Ectodermal cell (in vitro differentiated cells): ENCODE results near the gene GRID1.

Experiments used
- H3K27ac ChIP-seq: 2 replicates; pipeline ENCODE4 v1.7.0; 2013; ENCODE audit warnings: mild to moderate bottlenecking, low read depth, low read length; ENCODE audit not compliant: insufficient read depth, poor library complexity, severe bottlenecking
- H3K27me3 ChIP-seq: 2 replicates; pipeline ENCODE4 v1.7.0; 2013; ENCODE audit warnings: mild to moderate bottlenecking, low read length; ENCODE audit not compliant: insufficient read depth, control insufficient read depth, poor library complexity, severe bottlenecking
- H3K36me3 ChIP-seq: one replicate; pipeline ENCODE4 v1.7.0; 2013; ENCODE audit warnings: low read length; ENCODE audit not compliant: control insufficient read depth, insufficient read depth
- H3K4me1 ChIP-seq: one replicate; pipeline ENCODE4 v1.7.0; 2013; ENCODE audit warnings: low read length; ENCODE audit not compliant: control insufficient read depth, insufficient read depth
- H3K4me3 ChIP-seq: 2 replicates; pipeline ENCODE4 v1.7.0; 2013; ENCODE audit warnings: low read depth, low read length, control low read depth; ENCODE audit not compliant: insufficient read depth
- H3K9me3 ChIP-seq: 2 replicates; pipeline ENCODE4 v1.7.0; 2013; ENCODE audit warnings: mild to moderate bottlenecking, low read length, moderate library complexity; ENCODE audit not compliant: control insufficient read depth
- WGBS, 2 experiments: methylation state at CpG; one replicate each; pipeline ENCODE4 v1.1.7; 2013; ENCODE audit warnings: missing lambda C conversion rate in 2 of 2; 5-methylcytosine and 5-hydroxymethylcytosine counted together

Gene GRID1

DNA sequence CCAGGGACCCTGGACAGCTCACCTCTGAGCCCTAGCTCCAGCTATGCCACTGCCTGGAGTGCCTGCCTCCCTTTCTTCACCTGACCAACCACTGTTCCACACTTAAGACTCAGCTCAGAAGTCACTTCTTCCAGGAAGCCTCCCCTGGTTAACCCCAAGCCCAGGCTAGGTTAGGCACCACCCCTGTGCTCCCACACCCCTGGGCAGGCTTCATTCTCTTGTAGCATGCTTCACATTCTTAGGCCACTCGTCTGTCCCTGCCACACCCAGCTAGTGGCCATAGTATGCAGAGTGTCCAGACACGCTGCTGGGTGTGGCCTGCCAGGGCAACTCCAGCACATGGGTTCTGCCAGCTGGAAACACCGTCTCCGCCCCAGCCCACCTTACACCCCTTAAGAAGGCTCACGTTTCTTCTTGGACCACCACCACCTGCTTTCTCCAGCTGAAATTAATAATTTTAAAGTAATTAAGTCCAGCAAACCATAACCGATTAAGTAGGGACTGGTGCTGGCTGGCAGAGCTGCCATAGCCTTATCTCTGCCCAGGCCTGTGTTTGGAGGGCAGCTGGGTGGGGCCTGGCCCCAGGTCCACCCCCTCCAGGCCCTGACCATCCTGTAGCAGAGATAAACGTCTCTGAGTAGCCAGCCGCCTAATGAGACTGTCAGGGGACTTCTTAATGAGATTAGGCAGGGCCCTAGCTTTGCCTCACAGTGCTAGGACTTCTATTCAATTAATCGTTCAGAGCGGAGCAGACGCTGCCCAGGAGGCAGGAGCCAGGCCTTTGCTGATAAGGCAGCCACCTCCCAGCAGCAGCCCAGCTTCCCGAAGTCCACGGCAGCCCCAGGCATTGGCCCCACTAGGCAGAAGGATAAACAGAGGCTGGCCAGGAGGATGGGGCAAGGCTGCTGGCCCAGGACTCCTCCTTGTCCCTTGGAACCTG lies 20.5 kb downstream of the GRID1 start:
- no peaks in the 10 kb centered on the region for H3K36me3 ChIP-seq

DNA sequence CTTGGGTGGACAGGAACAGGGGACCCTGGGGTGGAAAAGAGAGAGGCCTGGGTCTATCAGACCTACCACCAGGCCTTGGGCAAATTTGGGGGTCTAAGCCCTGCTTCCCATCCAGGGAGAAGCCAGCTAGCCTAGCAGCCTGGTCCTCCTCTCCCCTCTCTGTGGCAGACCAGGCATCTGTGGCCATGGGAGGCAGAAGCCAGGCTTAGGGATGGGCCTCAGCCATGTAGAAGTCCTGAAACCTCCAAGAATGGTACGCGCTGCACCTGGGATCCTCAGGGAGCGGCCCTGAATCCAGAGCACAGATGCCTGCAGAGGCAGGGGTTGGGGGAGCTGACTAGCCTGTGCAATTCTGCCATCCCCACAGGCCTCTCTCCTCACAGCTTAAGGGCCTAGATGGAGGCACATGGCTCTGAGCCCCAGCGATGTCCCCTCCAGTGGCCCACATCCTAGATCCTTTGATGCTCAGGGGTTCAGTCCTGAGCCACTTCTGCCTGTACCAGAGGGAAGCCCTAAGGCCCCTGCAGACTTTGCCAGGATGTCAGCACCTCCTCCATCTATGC lies 21.2 kb downstream of the GRID1 start:
- Histone ChIP-seq H3K36me3 (no peaks in the 10 kb centered on the region), H3K27me3 (no peaks in the 10 kb centered on the region), H3K4me3 (no peak overlapping the region), H3K27ac (no peak overlapping the region), H3K9me3 (no peaks in the 10 kb centered on the region), H3K4me1 (peaks cover 31% of the 10 kb centered on the region)
- WGBS, 2 experiments, result 94 to 96% methylated on average over 4 of the region's 4 CpGs

More for the DNA sequence above, 20.5 kb downstream of the GRID1 start:
- Histone ChIP-seq H3K9me3 (no peaks in the 10 kb centered on the region), H3K27ac (no peak overlapping the region), H3K4me3 (no peak overlapping the region), H3K27me3 (no peaks in the 10 kb centered on the region), H3K4me1 (peaks cover 28% of the 10 kb centered on the region)
- WGBS, 2 experiments, result 57 to 60% methylated on average over 13 of the region's 13 CpGs

- no peak overlapping the region for H3K4me3 ChIP-seq
- H3K27ac ChIP-seq, result no peak overlapping the region
- peaks cover 35% of the 10 kb centered on the region for H3K4me1 ChIP-seq
- no peaks in the 10 kb centered on the region for H3K36me3 ChIP-seq
- H3K9me3 ChIP-seq, result no peaks in the 10 kb centered on the region
- 76 to 80% methylated on average over 6 of the region's 6 CpGs for WGBS, 2 experiments
- no peaks in the 10 kb centered on the region for H3K27me3 ChIP-seq
These were observed 21.9 kb downstream of the GRID1 start for GRCh38 chr10:86344714-86345161.

DNA sequence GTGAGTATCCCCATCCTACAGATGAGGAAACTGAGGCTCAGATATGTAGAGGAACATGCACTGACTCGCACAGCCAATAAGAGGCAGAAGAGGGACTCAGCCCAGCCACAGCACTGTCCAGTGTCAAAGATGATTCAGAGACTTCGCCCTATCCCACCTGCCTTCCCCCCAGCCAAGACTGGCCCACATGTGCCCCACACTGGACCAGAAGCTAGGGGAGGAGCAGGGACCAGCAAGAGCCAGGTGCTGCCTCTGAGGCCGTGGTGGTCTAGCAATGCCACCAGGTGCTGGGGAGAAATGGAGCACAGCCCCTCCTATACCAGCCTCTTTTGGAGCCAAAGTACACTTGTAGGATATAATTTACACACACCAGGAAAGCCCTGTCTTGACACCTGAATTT lies 22.3 kb downstream of the GRID1 start:
- Histone ChIP-seq H3K27ac (no peak overlapping the region), H3K36me3 (no peaks in the 10 kb centered on the region), H3K9me3 (no peaks in the 10 kb centered on the region), H3K27me3 (no peaks in the 10 kb centered on the region), H3K4me1 (peaks cover 35% of the 10 kb centered on the region), H3K4me3 (no peak overlapping the region)
- 92 to 95% methylated on average over 3 of the region's 3 CpGs for WGBS, 2 experiments

DNA sequence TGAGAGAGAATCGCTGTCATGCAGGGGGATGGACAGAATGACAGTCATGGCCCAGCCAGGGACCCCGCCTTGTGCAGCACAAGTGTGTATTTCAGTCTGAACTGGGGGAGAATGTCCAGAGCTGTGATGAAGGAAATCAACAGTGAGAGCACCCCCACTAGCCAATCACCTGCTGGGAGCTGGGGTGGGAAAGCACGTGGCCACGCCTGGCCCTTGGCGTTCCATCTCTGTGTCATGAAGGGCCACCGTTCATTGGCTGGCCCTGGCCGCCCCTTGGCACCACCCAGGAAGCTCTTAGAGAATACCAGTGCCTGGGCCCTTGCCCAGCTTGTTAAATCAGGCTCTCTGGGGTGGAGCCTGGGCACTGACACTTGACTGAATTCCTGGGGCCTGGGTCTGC lies 22.8 kb downstream of the GRID1 start:
- no peak overlapping the region for H3K4me3 ChIP-seq
- WGBS, 2 experiments, result 94 to 96% methylated on average over 7 of the region's 7 CpGs
- no peaks in the 10 kb centered on the region for H3K9me3 ChIP-seq
- no peaks in the 10 kb centered on the region for H3K27me3 ChIP-seq
- no peaks in the 10 kb centered on the region for H3K36me3 ChIP-seq
- peaks cover 35% of the 10 kb centered on the region for H3K4me1 ChIP-seq
- H3K27ac ChIP-seq, result no peak overlapping the region

DNA sequence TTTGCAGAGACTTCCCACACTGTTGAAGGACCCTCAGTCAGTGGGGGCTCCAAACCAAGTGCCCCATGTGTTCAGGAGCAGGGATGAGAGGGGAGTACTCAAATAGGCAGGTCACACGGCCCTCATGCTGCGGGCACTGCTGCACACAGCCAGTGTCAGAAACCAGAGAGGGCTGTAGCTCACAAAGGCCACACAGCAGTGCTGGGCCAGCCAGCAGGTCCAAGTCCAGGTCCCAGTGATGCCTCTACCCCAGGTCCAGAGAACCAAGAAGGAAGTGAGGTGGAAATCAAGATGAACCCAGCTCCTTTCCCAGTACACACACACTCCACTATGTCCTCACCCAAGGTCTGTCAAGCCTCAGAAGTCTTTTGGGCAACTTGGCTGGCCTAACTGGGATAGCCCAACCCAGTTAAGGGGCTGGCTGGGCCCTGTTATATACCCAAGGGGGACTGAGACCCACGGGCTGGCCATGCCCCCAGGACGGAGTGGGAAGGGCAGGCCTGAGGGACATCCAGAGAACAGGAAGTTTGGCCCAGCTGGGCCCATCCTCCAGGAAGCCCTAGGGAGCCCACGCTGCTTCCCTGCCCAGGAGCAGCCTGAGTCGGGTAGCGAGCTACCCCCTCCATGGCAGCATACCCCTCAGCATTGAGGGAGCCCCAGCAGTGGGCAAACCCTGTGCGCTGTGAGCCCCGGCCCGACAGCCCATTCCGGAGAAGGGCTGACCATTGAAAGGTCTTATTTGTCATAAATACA lies 24.3 kb downstream of the GRID1 start:
- no peak overlapping the region for H3K27ac ChIP-seq
- no peak overlapping the region for H3K4me3 ChIP-seq
- H3K9me3 ChIP-seq, result no peaks in the 10 kb centered on the region
- H3K4me1 ChIP-seq, result peaks cover 33% of the 10 kb centered on the region
- no peaks in the 10 kb centered on the region for H3K36me3 ChIP-seq
- 89 to 91% methylated on average over 11 of the region's 11 CpGs for WGBS, 2 experiments
- H3K27me3 ChIP-seq, result no peaks in the 10 kb centered on the region

DNA sequence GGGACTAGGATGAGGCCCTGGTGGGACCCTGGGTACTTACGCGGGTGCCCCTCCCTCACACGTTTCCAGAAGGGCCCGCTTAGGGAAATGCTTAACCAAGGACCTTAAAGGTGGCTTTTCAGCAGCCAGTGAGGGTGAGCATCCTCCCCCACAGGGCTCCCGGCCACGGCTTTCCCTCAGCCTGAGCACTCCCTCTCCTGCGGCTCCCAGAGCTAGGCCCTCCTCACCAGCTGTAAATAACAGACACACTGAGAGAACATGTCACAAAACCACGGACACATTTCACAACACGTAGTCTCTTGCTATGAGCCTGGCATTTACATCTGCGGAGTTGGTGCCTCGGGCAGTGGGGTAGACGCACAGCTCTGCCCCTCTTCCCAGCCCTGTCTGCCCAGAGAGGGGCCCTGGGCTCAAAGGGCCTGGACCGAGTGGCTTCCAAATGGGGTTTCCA lies 25.2 kb downstream of the GRID1 start:
- WGBS, 2 experiments, result 63% methylated on average over 13 of the region's 13 CpGs
- no peaks in the 10 kb centered on the region for H3K27me3 ChIP-seq
- no peaks in the 10 kb centered on the region for H3K9me3 ChIP-seq
- H3K4me1 ChIP-seq, result peaks cover 27% of the 10 kb centered on the region
- H3K27ac ChIP-seq, result no peak overlapping the region
- H3K36me3 ChIP-seq, result no peaks in the 10 kb centered on the region
- no peak overlapping the region for H3K4me3 ChIP-seq

DNA sequence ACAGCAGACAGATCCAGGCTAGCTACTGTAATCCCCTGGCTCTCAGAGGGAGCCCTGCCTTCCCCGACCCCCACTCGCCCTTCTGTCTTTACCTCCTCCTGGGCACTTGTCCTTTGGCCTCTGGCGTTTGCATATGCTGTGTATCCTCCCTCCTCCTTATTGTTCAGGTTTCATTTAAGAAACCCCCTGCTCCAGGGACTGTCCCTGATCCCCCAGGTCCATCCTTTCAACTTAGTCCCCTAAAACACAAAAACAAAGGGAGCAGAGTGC lies 25.7 kb downstream of the GRID1 start:
- H3K9me3 ChIP-seq, result no peaks in the 10 kb centered on the region
- WGBS, 2 experiments, result 17% methylated on average over 3 of the region's 3 CpGs
- no peaks in the 10 kb centered on the region for H3K36me3 ChIP-seq
- no peak overlapping the region for H3K27ac ChIP-seq
- no peaks in the 10 kb centered on the region for H3K27me3 ChIP-seq
- H3K4me3 ChIP-seq, result no peak overlapping the region
- H3K4me1 ChIP-seq, result peaks cover 22% of the 10 kb centered on the region

DNA sequence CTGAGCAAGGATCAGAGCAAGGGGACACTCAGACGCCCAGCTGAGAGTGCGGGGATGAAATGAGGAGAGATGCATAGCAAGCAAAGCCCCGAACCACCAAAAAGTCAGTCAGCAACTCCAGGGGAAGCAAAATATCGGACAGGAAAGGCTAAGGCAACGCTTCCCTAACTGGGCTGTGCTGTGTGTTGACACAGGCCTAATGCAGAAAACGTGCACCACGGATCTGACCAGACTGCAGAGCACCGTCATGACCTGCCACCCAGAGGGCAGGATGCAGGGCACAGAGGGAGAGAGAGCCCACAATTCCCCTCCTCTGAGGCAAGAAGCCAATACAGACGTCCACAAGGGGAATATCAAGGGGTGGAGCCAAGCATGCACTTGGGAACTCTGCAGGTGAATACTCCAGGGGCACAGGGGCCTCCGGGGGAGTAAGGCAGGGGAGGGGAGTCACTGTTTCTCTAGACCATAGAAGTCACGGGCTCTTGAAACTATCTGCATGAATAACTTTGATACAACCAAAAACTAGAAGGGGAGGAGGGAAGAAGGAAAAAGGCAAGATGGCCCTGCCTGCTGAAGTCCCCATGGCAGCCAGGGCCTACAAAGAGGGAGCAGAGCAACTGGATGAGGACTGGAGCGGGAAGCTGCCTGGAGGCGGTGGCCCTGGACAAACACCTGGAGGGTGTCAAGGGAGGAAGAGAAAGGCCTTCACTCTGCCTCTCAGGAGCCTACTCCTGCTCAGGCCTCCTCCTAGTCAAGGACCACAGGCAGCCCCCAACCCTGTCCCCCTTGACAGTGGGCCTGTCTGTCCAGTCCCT lies 26.2 kb downstream of the GRID1 start:
- Histone ChIP-seq H3K9me3 (no peaks in the 10 kb centered on the region), H3K4me1 (peaks cover 20% of the 10 kb centered on the region), H3K4me3 (no peak overlapping the region), H3K27me3 (no peaks in the 10 kb centered on the region), H3K36me3 (no peaks in the 10 kb centered on the region), H3K27ac (no peak overlapping the region)
- WGBS, 2 experiments, result 67 to 68% methylated on average over 13 of the region's 13 CpGs
